IMR-90 (cell line): ENCODE data around the gene RAPH1. TPM values are rescaled to one million over a fixed set of nuclear protein-coding genes. Genes with fewer than 3 reads are reported as not detected.

Experiments
- ATAC-seq: fragments of 200-7000 bp; cut with Tn5 transposase; 2 replicates; pipeline ENCODE4 v1.9.1; 2020; ENCODE audit warnings: low read depth, mild to moderate bottlenecking, moderate library complexity
- BruUV-seq: library from RNA; stranded (reverse); fragments of 400-500 nt; replicated peaks from 2 replicates; lab custom pipeline; 2021; lab: Mats Ljungman, UMichigan
- CTCF ChIA-PET: fragments of 300-600 bp; formaldehyde crosslinking; extraction: SDS; loops from one replicate; lab custom pipeline; 2021; ENCODE audit warnings: antibody characterized with exemption; lab: Yijun Ruan, JAX
- POLR2A ChIA-PET: fragments of 300-600 bp; sonication (Branson Sonifier 250); formaldehyde crosslinking; loops from one replicate; lab custom pipeline; 2022; ENCODE audit warnings: antibody characterized with exemption; ENCODE audit not compliant: unreplicated experiment; lab: Charles Lee
- DNase-seq: peaks from one replicate; pipeline ENCODE4 v3.0.0; 2013
- H2AFZ ChIP-seq: replicated peaks from 2 replicates; pipeline ENCODE3; 2013; ENCODE audit warnings: low read length, mild to moderate bottlenecking; ENCODE audit not compliant: poor library complexity
- H2AK5ac ChIP-seq: 2 replicates; pipeline ENCODE4 v1.6.1; 2013; ENCODE audit warnings: low read depth, low read length, inconsistent platforms
- H2AK9ac ChIP-seq: replicated peaks from 2 replicates; pipeline ENCODE3; 2013; ENCODE audit warnings: mild to moderate bottlenecking, low read depth, low read length, moderate library complexity; ENCODE audit not compliant: poor library complexity
- H2BK120ac ChIP-seq: 2 replicates; pipeline ENCODE4 v1.6.1; 2013; ENCODE audit warnings: low read depth, low read length, inconsistent platforms
- H2BK15ac ChIP-seq: 3 replicates; pipeline ENCODE4 v1.6.1; 2013; ENCODE audit warnings: low read depth, low read length, inconsistent platforms
- H2BK20ac ChIP-seq: 2 replicates; pipeline ENCODE4 v1.6.1; 2013; ENCODE audit warnings: low read depth, mild to moderate bottlenecking, inconsistent platforms, low read length, moderate library complexity
- H2BK5ac ChIP-seq: 2 replicates; pipeline ENCODE4 v1.6.1; 2013; ENCODE audit warnings: mild to moderate bottlenecking, low read depth, low read length, inconsistent platforms; ENCODE audit not compliant: poor library complexity, severe bottlenecking
- H3K14ac ChIP-seq: replicated peaks from 2 replicates; pipeline ENCODE4 v1.6.1; 2013; ENCODE audit warnings: low read depth, low read length, inconsistent platforms
- H3K18ac ChIP-seq: 2 replicates; pipeline ENCODE4 v1.6.1; 2013; ENCODE audit warnings: low read depth, low read length, control low read depth
- H3K23ac ChIP-seq: 2 replicates; pipeline ENCODE4 v1.6.1; 2013; ENCODE audit warnings: low read depth, low read length, inconsistent platforms
- H3K27ac ChIP-seq: 2 replicates; pipeline ENCODE4 v1.5.1; 2013; ENCODE audit warnings: mild to moderate bottlenecking, control low read depth, low read length; ENCODE audit not compliant: insufficient read depth
- H3K27me3 ChIP-seq: 2 replicates; pipeline ENCODE4 v1.6.1; 2013; ENCODE audit warnings: low read length; ENCODE audit not compliant: control insufficient read depth, insufficient read depth
- H3K36me3 ChIP-seq: 2 replicates; pipeline ENCODE4 v1.6.1; 2013; ENCODE audit warnings: low read length, mixed read lengths; ENCODE audit not compliant: control insufficient read depth, insufficient read depth
- H3K4ac ChIP-seq: 2 replicates; pipeline ENCODE4 v1.6.1; 2013; ENCODE audit warnings: low read depth, low read length, inconsistent platforms
- H3K4me1 ChIP-seq: 2 replicates; pipeline ENCODE4 v1.6.1; 2013; ENCODE audit warnings: low read length, mixed read lengths; ENCODE audit not compliant: control insufficient read depth, insufficient read depth
- H3K4me2 ChIP-seq: 2 replicates; pipeline ENCODE4 v1.6.1; 2013; ENCODE audit warnings: low read depth, mild to moderate bottlenecking, control low read depth, low read length, moderate library complexity
- H3K4me3 ChIP-seq: 2 replicates; pipeline ENCODE4 v1.5.1; 2013; ENCODE audit warnings: low read depth, mild to moderate bottlenecking, control low read depth, low read length, moderate library complexity; ENCODE audit not compliant: insufficient read depth
- H3K56ac ChIP-seq: 2 replicates; pipeline ENCODE4 v1.6.1; 2013; ENCODE audit warnings: low read length, inconsistent platforms; ENCODE audit not compliant: insufficient read depth; ENCODE audit errors: extremely low read depth
- H3K79me1 ChIP-seq, 2 experiments: 2 replicates each; pipeline ENCODE4 v1.6.1; 2013; ENCODE audit warnings: low read length in 2 of 2, inconsistent platforms in 1 of 2, low read depth in 1 of 2
- H3K9ac ChIP-seq: 2 replicates; pipeline ENCODE4 v1.6.1; 2013; ENCODE audit warnings: low read depth, low read length, control low read depth
- H3K9me1 ChIP-seq: 2 replicates; pipeline ENCODE4 v1.6.1; 2013; ENCODE audit warnings: low read length, inconsistent platforms; ENCODE audit not compliant: insufficient read depth
- H3K9me3 ChIP-seq: 2 replicates; pipeline ENCODE4 v1.6.1; 2013; ENCODE audit warnings: low read length; ENCODE audit not compliant: control insufficient read depth, insufficient read depth
- H4K20me1 ChIP-seq: 2 replicates; pipeline ENCODE4 v1.6.1; 2013; ENCODE audit warnings: low read length, inconsistent platforms; ENCODE audit not compliant: insufficient read depth
- H4K5ac ChIP-seq: 2 replicates; pipeline ENCODE4 v1.6.1; 2013; ENCODE audit warnings: mild to moderate bottlenecking, low read depth, low read length, control low read depth
- H4K8ac ChIP-seq, 2 experiments: 2 replicates each; pipeline ENCODE4 v1.6.1; 2013; ENCODE audit warnings: low read depth in 2 of 2, low read length in 2 of 2, control low read depth in 1 of 2, inconsistent platforms in 1 of 2
- H4K91ac ChIP-seq: 2 replicates; pipeline ENCODE4 v1.6.1; 2013; ENCODE audit warnings: low read depth, low read length, inconsistent platforms; ENCODE audit not compliant: insufficient read depth
- BHLHE40 ChIP-seq: fragments of 150-350 bp; IDR thresholded peaks from 2 replicates; pipeline ENCODE4 v1.6.1; 2016; ENCODE audit warnings: mild to moderate bottlenecking, low read depth, low read length
- CEBPB ChIP-seq: IDR thresholded peaks from 2 replicates; pipeline ENCODE4 v1.6.1; 2012; ENCODE audit warnings: low read depth, low read length, improper control_type of control experiment
- CHD1 ChIP-seq: IDR thresholded peaks from 2 replicates; pipeline ENCODE4 v1.6.1; 2012; ENCODE audit warnings: low read depth, low read length, improper control_type of control experiment
- ELK1 ChIP-seq: fragments of 150-350 bp; IDR thresholded peaks from 2 replicates; pipeline ENCODE4 v1.6.1; 2016; ENCODE audit warnings: low read depth, mild to moderate bottlenecking, low read length, moderate library complexity, borderline replicate concordance
- FOS ChIP-seq: fragments of 150-350 bp; IDR thresholded peaks from 2 replicates; pipeline ENCODE4 v1.6.1; 2016; ENCODE audit warnings: low read depth, low read length
- MAFK ChIP-seq: IDR thresholded peaks from 2 replicates; pipeline ENCODE4 v1.6.1; 2012; ENCODE audit warnings: low read depth, low read length, improper control_type of control experiment
- MAZ ChIP-seq: IDR thresholded peaks from 2 replicates; pipeline ENCODE4 v1.6.1; 2012; ENCODE audit warnings: low read depth, mild to moderate bottlenecking, low read length, improper control_type of control experiment, moderate library complexity, borderline replicate concordance
- MXI1 ChIP-seq: IDR thresholded peaks from 2 replicates; pipeline ENCODE4 v1.6.1; 2012; ENCODE audit warnings: low read depth, mild to moderate bottlenecking, low read length, moderate library complexity, borderline replicate concordance
- NFE2L2 ChIP-seq: fragments of 150-350 bp; IDR thresholded peaks from 2 replicates; pipeline ENCODE4 v1.6.1; 2016; ENCODE audit warnings: low read depth, mild to moderate bottlenecking, low read length
- POLR2A ChIP-seq: IDR thresholded peaks from 2 replicates; pipeline ENCODE4 v1.6.1; 2012; ENCODE audit warnings: mild to moderate bottlenecking, low read depth, low read length
- RAD21 ChIP-seq: IDR thresholded peaks from 2 replicates; pipeline ENCODE4 v1.6.1; 2012; ENCODE audit warnings: low read length, improper control_type of control experiment
- RCOR1 ChIP-seq: IDR thresholded peaks from 2 replicates; pipeline ENCODE4 v1.6.1; 2012; ENCODE audit warnings: mild to moderate bottlenecking, low read length, improper control_type of control experiment; ENCODE audit not compliant: insufficient replicate concordance
- RFX5 ChIP-seq: IDR thresholded peaks from 2 replicates; pipeline ENCODE4 v1.8.0; 2012; ENCODE audit warnings: low read depth, mild to moderate bottlenecking, low read length, moderate library complexity
- SMC3 ChIP-seq: fragments of 150-350 bp; IDR thresholded peaks from 2 replicates; pipeline ENCODE4 v1.6.1; 2016; ENCODE audit warnings: low read depth, mild to moderate bottlenecking, antibody characterized with exemption, low read length, moderate library complexity
- WGBS, 2 experiments: methylation state at CpG; one replicate each; pipeline versions ENCODE4 v1.1.5 to v1.1.7; 2013; ENCODE audit warnings: missing lambda C conversion rate in 2 of 2; ENCODE audit not compliant: insufficient read length in 1 of 2; ENCODE audit errors: extremely low coverage in 2 of 2; 5-methylcytosine and 5-hydroxymethylcytosine counted together
- dilution Hi-C: fragments of 300-500 bp; cut with HindIII; formaldehyde crosslinking; loops from one replicate; pipeline ENCODE4 v1.14.3; 2018; ENCODE audit warnings: low sequenced_read_pairs; ENCODE audit not compliant: unreplicated experiment
- in situ Hi-C: fragments of 300-500 bp; cut with MboI; formaldehyde crosslinking; loops from 3 replicates; pipeline ENCODE4 v1.14.3; 2019; ENCODE audit warnings: low sequenced_read_pairs, inconsistent platforms, mixed read lengths
- intact Hi-C: fragments of 100-400 bp; cut with micrococcal nuclease; formaldehyde crosslinking; loops from 2 replicates; pipeline ENCODE4 v1.10.0; 2022
- polyA plus RNA-seq, 3 experiments: library from polyadenylated mRNA; depleted of rRNA; stranded (reverse); fragments of >200 nt; gene quantifications; 2 replicates each; pipeline ENCODE4 v1.2.3, GENCODE V29; 2012; ENCODE audit warnings: low replicate concordance in 1 of 3
- total RNA-seq: library from RNA; depleted of rRNA; stranded (reverse); fragments of >200 nt; gene quantifications from 2 replicates; pipeline ENCODE4 v1.2.3, GENCODE V29; 2012
- TF ChIP-seq, protein P1 (sequence below): conservative IDR thresholded peaks from 2 replicates; pipeline ENCODE4 v1.5.1; 2012; ENCODE audit warnings: mild to moderate bottlenecking, low read depth, low read length, improper control_type of control experiment
- TF ChIP-seq, protein P2 (sequence below): fragments of 150-350 bp; IDR thresholded peaks from 2 replicates; pipeline ENCODE4 v1.6.1; 2017; ENCODE audit warnings: mild to moderate bottlenecking, antibody characterized with exemption, low read length, low read depth

Gene RAPH1
- total and polyA plus RNA-seq, 2 of the 4 experiments (the other 2 are of a cell fraction): 7.5 to 15.1 TPM

- H3K23ac ChIP-seq: no peak overlapping the region
- no peak for ATAC-seq
- H3K4me1 ChIP-seq: no peaks in the 10 kb centered on the region
- WGBS, 2 experiments: no CpG with 5 or more reads among the region's 1 CpG
- H3K27me3 ChIP-seq: no peaks in the 10 kb centered on the region
- no peak overlapping the region for H3K4me3 ChIP-seq
- H2BK120ac ChIP-seq: no peak overlapping the region
- no peak overlapping the region for H2AK5ac ChIP-seq
- dilution Hi-C loops (loop anchor here (25.0 kb wide), 1 partner anchor 310 kb away; no protein-coding TSS in a partner anchor), intact Hi-C loops (no loop called here), in situ Hi-C loops (no loop called here)
- no peak overlapping the region for H3K18ac ChIP-seq
- no peak overlapping the region for H3K4ac ChIP-seq
- no peak overlapping the region for H3K14ac ChIP-seq
- peaks cover 1% of the 10 kb centered on the region; the same call in 1 of the 2 replicates for H3K36me3 ChIP-seq
- H2BK20ac ChIP-seq: no peak overlapping the region
- no TSS peak for BruUV-seq
- ChIA-PET POLR2A (no interaction called here), CTCF (interaction anchor here (0.6 kb wide), 2 partner anchors 47 to 129 kb away, joined by 3 to 4 read pairs; no protein-coding TSS in a partner anchor)
- H4K20me1 ChIP-seq: peaks cover 25% of the 10 kb centered on the region
- TF ChIP-seq RCOR1 (no peak), SMC3 (no peak), ELK1 (no peak), RAD21 (no peak), MAZ (no peak), CHD1 (no peak), POLR2A (no peak), MXI1 (no peak), CEBPB (no peak), RFX5 (no peak), BHLHE40 (no peak), FOS (no peak), NFE2L2 (no peak), MAFK (no peak)
- TF ChIP-seq, protein P1, sequence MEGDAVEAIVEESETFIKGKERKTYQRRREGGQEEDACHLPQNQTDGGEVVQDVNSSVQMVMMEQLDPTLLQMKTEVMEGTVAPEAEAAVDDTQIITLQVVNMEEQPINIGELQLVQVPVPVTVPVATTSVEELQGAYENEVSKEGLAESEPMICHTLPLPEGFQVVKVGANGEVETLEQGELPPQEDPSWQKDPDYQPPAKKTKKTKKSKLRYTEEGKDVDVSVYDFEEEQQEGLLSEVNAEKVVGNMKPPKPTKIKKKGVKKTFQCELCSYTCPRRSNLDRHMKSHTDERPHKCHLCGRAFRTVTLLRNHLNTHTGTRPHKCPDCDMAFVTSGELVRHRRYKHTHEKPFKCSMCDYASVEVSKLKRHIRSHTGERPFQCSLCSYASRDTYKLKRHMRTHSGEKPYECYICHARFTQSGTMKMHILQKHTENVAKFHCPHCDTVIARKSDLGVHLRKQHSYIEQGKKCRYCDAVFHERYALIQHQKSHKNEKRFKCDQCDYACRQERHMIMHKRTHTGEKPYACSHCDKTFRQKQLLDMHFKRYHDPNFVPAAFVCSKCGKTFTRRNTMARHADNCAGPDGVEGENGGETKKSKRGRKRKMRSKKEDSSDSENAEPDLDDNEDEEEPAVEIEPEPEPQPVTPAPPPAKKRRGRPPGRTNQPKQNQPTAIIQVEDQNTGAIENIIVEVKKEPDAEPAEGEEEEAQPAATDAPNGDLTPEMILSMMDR: no peak
- TF ChIP-seq, protein P2, sequence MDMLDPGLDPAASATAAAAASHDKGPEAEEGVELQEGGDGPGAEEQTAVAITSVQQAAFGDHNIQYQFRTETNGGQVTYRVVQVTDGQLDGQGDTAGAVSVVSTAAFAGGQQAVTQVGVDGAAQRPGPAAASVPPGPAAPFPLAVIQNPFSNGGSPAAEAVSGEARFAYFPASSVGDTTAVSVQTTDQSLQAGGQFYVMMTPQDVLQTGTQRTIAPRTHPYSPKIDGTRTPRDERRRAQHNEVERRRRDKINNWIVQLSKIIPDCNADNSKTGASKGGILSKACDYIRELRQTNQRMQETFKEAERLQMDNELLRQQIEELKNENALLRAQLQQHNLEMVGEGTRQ: no peak
- H3K9me1 ChIP-seq: peaks cover 3% of the 10 kb centered on the region; the same call in 1 of the 2 replicates
- H3K4me2 ChIP-seq: no peak overlapping the region
- DNase-seq: no peak
- H2AFZ ChIP-seq: no peak overlapping the region
- peaks cover 18 to 43% of the 10 kb centered on the region in 2 experiments for H3K79me1 ChIP-seq
- no peak overlapping the region for H2BK15ac ChIP-seq
- no peak overlapping the region for H2BK5ac ChIP-seq
- no peak overlapping the region for H4K91ac ChIP-seq
- H2AK9ac ChIP-seq: no peak overlapping the region
- no peak overlapping the region for H3K27ac ChIP-seq
- H4K5ac ChIP-seq: no peak overlapping the region
- no peak overlapping the region for H3K9ac ChIP-seq
- H4K8ac ChIP-seq: no peak overlapping the region
- no peaks in the 10 kb centered on the region for H3K9me3 ChIP-seq
- no peak overlapping the region for H3K56ac ChIP-seq
Observed at GRCh38 chr2:203501873-203502272, 33.2 kb downstream of the RAPH1 start.
